GM21737 (cell line): Measurements from ENCODE around the gene TMEM161A.

Source experiments
- ATAC-seq: cut with Tn5 transposase; IDR thresholded peaks from one replicate; pipeline ENCODE4 v1.9.1; 2021; ENCODE audit warnings: mild to moderate bottlenecking, moderate library complexity; ENCODE audit not compliant: unreplicated experiment

TMEM161A gene

DNA sequence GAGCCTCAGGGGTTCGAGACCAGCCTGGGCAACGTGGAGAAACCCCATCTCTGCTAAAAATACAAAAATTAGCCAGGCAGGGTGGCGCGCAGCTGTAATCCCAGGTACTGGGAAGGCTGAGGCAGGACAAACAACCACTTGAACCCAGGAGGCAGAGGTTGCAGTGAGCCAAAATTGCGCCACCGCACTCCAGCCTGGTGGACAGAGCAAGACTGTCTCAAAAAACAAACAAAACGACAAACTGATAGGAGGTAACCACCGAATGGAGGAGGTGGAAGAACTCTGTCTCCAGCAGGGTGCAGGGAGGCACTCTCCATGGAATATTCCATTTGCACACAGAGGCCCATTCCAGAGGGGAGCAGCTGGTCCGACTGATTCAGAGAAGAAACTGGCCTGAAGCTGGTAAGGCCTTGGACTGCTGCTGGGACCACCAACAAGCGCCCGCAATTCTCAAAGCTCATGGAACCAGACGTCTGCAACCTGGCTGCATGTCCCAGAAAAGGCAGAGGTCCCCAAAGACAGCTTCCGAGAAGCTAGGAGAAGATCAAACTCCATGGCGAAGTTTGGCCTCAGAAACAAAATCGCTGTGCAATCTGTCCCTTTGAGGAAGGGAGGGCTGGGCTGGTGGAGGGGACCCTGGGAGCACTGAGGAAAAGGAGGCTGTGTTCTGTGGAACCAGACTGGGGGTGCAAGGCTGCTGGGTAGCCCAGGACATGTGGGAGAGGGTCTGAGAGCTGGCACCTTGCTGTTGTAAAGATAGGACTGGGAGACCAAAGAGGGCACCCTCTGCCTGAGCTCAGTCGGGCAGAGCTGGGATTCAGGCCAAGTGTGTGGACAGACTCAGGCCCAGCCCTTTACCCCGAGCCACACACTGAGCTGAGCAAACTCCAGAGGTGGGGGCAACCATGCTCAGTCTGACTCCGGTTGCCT lies 39.3 kb downstream of the TMEM161A start:
- ATAC-seq: no peak

DNA sequence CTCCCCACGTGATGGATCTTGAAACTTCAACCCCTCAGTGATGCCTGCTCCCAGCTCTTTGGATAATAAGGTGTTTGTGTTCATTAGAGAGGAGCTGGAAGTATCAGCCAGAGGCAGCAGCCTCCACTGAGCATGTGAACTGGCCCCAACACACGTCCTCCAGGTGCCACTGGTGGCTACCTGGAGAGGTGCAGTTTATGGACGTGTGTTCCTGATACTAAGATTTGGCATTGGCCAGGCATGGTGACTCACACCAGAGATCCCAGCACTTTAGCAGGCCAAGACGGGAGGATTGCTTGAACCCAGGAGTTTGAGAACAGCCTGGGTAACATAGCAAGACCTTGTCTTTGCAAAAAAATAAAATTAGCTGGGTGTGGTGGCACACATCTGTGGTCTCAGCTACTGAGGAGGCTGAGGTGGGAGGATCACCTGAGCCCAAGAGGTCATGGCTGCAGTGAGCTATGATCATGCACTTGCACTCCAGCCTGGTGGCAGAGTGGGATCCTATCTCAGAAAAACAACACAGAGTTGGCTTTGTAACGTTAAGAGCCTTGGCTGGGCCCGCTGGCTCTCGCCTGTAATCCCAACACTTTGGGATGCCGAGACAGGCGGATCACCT lies 40.1 kb downstream of the TMEM161A start:
- ATAC-seq: no peak

DNA sequence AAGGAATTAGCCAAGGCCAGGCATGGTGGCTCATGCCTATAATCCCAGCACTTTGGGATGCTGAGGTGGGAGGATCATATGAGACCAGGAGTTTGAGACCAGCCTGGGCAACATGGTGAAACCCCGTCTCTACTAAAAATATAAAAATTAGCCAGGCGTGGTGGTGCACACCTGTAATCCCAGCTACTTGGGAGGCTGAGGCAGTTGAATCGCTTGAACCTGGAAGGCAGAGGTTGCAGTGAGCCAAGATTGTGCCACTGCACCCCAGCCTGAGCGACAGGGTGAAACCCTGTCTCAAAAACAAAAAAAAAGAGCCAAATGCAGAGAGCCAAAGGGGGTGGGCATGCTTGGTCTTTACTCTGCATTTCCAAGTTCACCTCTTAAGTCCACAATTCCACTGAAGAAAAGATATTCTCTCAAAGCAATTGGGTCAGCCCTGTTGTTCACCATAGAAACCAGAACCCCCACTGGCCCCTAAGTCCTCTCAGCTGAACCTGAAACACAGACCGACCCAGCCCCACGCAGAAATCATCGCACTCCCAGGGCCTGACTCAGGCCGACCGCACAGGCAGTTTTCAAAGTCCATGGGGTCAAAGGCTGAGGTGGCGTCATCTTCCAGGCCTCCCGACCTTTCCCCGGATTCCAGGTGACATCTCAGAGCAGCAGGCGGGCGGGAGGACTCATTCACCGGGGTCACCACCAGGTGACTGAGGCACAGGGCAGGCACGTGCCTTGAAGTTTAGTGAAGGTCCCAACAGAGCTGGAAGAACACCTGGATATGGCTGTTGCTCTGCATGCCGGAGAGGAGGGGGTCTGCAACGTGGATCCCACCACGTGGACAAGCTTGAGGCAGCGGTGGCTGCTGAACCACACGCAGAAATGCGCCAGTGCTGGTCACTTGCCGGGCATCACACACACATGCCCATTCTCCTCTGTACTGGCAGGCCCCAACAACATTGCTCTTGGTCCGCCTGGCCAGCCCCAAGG lies 41.3 kb downstream of the TMEM161A start:
- ATAC-seq: no peak

DNA sequence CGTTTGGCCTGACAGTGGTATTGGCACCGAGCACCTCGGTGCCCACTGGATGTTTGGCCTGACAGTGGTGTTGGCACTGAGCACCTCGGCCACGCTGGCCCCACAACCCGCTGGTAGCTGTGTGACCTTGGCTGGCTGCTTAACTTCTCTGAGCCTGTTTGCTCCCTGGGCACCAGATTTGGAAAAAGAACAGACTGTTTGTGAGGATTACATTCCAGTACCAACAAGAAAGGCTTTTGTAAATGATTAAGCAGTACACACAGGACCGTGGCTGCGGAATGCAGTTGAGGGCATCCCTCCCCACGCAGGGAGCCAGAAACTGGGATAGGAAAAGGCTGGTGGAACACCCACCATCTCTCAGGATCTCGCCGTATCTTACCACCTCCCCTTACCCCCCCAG lies 42.6 kb downstream of the TMEM161A start:
- ATAC-seq: no peak

DNA sequence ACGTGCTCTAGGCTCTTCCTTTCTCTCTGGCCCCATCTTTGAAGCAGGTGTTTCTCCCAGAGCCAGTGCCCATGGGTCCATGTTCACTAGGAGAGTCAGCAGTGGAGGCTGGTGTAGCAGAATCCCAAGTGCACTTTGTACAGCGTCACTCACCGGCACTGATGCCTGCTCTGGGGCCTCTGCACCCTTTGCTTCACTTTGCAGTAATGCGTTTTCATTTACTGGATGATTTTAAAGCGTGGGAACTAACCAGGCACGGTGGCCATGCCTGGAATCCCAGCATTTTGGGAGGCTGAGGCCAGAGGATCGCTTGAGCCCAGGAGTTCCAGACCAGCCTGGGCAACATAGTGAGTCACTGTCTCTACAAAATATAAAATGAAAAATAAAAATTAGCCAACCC lies 43.8 kb downstream of the TMEM161A start:
- no peak for ATAC-seq

DNA sequence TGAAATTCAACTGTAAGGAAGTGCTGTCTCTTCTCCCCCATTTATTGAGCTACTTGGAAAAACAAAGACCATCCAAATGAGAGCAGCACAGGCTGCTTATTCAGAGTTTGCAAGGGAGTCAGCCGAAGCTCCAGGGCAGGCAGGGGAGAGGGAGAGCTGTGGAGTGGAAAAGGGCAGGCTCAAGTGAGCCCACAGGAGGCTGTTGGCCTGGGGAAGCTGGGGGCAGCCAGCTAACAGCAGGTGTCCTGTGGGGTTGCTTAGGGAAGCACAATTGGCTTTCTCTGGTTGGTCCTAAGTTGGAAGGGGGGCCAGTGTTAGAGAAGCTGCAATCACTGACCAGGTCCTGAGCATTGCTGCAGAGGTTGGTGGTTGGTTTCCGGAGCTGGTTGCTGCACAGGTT lies 50.6 kb downstream of the TMEM161A start:
- no peak for ATAC-seq

DNA sequence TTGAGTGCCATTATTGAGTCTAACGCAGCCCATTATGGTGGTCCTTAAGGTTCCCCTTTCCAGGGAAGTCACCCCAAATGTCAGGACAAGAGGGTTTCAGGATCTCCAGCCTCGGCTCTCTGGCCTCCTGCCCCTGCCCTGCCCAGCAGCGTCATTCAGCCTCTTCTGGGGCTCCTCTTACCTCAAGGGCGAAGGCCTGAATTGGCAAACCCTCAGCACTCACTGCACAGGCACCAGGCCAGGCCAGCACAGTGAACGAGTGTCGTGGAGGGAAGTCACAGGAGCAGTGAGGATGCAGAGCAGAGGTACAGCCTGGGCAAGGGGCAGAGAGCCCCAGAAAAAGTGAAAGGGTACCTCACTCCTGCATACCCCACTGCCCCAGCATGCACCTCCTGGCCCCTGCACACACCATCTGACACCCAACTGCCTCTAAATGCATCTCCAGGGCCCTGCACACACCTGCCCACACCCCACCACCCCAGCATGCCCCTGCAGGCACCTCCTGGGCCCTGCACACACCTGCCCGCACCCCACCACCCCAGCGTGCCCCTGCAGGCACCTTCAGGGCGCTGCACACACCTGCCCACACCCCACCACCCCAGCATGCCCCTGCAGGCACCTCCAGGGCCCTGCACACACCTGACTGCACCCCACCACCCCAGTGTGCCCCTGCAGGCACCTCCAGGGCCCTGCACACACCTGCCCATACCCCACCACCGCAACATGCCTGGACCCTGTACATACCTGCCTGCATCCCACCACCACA lies 54.7 kb downstream of the TMEM161A start:
- ATAC-seq: no peak

DNA sequence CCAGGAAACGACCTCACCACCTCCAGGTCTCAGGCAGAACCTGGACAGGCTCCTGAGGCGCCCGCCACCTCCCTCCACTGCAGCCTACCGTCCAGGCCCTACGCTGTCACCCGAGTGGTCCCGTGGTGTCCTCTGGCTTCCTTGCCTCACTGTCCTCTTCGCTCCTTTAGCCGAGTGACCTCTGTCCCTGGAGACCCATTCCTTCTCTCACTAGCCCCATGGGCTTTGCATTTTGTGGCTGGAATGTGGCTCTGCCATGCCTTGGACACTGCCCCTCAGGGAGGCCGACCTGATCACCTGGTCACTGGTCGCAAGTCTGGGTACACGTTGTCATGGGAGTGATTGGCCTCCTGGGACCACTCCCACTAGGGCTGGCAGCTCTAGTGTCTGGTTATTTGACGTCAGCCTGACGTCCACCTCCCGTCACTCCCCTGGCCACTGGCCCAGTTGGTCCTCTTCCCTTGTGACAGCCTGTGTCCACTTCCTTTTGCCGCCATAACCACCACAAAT lies 56.6 kb downstream of the TMEM161A start:
- ATAC-seq: no peak

DNA sequence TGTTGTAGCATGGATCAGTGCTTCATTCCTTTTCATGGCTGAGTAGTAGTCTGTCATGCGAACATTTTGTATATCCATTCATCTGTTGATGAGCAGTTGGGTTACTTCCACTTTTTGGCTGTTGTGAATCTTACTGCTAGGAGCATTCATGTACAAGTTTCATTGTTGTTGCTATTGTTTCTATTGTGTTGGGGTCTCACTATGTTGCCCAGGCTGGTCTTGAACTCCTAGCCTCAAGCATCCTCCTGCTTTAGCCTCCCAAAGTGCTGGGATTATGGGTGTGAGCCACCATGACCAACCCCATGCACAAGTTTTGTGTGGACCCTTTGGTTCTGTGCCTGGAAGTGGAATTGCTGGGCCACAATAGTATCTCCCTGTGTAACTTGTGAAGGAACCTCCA lies 58.7 kb downstream of the TMEM161A start:
- no peak for ATAC-seq

DNA sequence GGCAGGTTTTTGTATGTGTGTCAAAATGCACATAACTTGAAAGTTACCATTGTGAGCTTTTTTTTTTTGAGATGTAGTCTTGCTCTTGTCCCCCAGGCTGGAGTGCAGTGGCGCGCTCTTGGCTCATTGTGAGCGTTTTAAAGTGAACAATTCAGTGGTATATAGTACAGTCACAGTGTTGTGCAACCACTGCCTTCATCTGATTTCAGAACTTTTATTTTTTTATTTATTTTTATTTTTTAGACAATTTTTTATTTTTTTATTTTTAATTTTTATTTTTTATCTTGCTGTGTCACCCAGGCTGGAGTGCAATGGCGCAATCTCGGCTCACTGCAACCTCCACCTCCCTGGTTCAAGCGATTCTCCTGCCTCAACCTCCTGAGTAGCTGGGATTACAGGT lies 59.5 kb downstream of the TMEM161A start:
- ATAC-seq: no peak

DNA sequence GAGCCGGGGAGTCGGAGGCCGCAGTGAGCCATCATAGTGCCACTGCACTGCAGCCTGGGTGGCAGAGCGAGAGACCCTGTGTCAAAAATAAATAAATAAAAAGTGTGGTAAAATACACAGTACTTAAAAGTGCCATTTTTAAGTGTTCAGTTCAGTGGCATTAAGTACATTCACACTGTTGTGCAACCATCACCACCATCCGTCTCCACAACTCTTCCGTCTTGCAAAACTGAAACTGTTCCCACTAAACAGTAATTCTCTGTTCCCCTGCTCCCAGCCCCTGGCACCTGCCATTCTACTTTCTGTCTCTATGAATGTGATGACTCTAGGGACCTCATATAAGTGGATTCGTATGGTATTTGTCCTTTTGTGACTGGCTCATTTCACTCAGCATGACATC lies 61.2 kb downstream of the TMEM161A start:
- no peak for ATAC-seq

DNA sequence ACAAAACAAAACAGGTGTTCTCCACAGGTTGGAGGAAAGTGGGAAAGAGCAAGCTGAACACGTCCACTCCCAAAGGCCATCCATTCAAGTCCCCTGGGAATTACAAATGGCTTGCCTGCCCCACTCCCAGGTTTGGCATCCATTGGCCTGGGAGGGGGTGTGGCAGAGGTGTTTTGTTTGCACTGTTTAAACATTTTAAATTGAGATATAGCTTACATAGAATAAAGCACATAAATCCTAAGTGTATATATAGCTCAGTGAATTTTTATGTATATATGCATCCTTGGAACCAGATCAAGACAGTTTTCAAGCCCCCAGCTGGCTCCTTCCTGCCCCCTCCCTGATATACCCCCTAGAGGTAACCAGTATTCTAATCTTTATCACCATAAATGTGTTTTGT lies 61.8 kb downstream of the TMEM161A start:
- no peak for ATAC-seq

DNA sequence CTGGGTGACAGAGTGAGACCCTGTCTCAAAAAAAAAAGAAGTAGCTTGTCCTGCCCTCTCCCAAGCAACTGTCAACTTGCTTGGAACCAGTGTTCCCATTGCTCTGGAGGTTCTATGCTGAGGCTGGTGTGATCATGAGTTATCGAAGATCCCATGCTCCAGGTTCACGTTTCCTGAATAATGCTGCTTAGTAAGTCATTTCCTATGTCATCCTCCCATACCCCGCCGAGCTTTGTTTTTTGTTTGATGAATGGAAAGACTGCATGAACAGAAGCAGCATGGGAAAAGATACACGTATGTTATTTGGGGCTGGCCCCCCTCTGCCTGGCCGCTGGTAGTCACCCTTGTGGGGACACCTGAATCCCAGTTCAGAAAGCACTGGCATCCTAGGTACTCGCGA lies 63.2 kb downstream of the TMEM161A start:
- no peak for ATAC-seq

DNA sequence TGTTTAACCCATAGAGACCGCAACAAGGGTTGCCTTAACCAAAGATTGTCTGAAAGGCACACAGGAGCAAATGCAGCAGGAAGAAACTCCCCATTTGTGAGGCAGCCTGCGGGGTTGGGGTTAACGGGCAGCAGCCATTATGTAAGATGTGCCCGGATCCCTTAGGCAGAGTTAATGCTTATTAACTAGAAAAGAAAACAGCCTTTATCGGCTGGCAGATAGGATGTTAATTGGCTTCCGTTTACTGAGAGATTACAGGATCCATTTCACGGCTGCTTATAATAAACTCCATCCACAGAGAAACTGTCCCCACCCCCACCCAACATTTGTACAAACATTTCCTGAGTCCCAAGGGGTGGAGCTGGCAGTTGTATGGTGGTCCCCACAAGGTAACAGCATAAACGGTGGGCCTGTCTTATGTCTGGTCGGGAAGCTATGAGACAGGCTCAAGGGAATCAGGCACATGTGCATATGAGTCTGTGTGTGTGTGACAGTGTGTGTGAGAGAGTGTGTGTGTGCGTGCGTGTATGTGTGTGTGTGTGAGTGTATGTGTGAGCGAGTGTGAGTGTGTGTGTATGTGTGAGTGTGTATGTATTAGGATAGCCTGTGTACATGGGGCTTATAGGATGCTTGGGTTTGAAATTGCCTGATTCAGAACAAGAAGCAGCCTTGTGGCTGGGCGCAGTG lies 63.9 kb downstream of the TMEM161A start:
- no peak for ATAC-seq

DNA sequence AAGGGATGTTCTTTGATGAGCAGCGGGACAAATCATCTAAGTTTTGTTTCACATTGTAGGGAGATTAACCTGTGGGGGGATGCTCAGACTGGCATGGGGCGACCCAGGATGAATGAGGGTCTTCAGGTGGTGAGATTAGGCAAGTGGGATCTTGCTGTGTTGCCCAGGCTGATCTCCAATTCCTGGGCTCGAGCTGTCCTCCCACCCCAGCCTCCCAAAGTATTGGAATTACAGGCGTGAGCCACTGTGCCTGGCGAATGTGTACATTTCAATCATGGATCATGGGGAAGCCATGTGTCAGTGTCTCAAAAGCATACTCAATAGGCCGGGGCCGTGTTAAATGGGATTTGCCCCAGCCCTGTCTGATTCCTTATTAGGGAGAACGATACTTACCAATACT lies 66.4 kb downstream of the TMEM161A start:
- ATAC-seq: no peak
